Prostate gland (tissue), 2 donors: ENCODE measurements around the gene ANGPT4.

ENCODE experiments used
- CTCF ChIP-seq, 4 experiments: fragments of 200-600 bp in 2 of 4; fragments of 450-650 bp in 2 of 4; sonication (generic) in 2 of 4; IDR thresholded peaks; 1 replicate in 3 of 4; 2 replicates in 1 of 4; pipeline ENCODE4 v1.5.1; 2016 to 2019; ENCODE audit warnings: antibody characterized with exemption in 4 of 4, mild to moderate bottlenecking in 2 of 4, moderate library complexity in 2 of 4
- POLR2A ChIP-seq: fragments of 450-650 bp; IDR thresholded peaks from one replicate; pipeline ENCODE4 v1.6.1; 2016; ENCODE audit warnings: antibody characterized with exemption, mild to moderate bottlenecking

GRCh38 chr20:833121-833449 lies 83.0 kb downstream of the ANGPT4 start:
- TF ChIP-seq CTCF (IDR thresholded peaks at IDR 0.05) (no peak), POLR2A (no peak)
